Activated T-cell treated with anti-CD3 and anti-CD28 coated beads, Interleukin-2, amount 50 U/mL, for 24 hours (primary cell): ENCODE data around the gene DHX30.
"Not testable (repeated sequence)": the region's sequence is repeated elsewhere in the genome, so short reads cannot be mapped to it uniquely, and the experiment has no call there.

Experiments
- DNase-seq: peaks from one replicate; pipeline ENCODE4 v3.0.0-alpha.2; 2020
- H3K27ac Mint-ChIP-seq: 2 replicates; pipeline ENCODE4 v1.8.0; 2020; ENCODE audit warnings: mild to moderate bottlenecking, mixed read lengths
- H3K27me3 Mint-ChIP-seq: 2 replicates; pipeline ENCODE4 v1.8.0; 2020; ENCODE audit warnings: mixed read lengths
- H3K36me3 Mint-ChIP-seq: 2 replicates; pipeline ENCODE4 v1.8.0; 2020; ENCODE audit warnings: low read depth, mixed read lengths
- H3K4me1 Mint-ChIP-seq: 2 replicates; pipeline ENCODE4 v1.8.0; 2020; ENCODE audit warnings: low read depth, mixed read lengths
- H3K4me3 Mint-ChIP-seq: 2 replicates; pipeline ENCODE4 v1.8.0; 2020; ENCODE audit warnings: mild to moderate bottlenecking, moderate library complexity, mixed read lengths
- H3K9me3 Mint-ChIP-seq: 2 replicates; pipeline ENCODE4 v1.8.0; 2020; ENCODE audit warnings: mixed read lengths

The DHX30 gene, protein sequence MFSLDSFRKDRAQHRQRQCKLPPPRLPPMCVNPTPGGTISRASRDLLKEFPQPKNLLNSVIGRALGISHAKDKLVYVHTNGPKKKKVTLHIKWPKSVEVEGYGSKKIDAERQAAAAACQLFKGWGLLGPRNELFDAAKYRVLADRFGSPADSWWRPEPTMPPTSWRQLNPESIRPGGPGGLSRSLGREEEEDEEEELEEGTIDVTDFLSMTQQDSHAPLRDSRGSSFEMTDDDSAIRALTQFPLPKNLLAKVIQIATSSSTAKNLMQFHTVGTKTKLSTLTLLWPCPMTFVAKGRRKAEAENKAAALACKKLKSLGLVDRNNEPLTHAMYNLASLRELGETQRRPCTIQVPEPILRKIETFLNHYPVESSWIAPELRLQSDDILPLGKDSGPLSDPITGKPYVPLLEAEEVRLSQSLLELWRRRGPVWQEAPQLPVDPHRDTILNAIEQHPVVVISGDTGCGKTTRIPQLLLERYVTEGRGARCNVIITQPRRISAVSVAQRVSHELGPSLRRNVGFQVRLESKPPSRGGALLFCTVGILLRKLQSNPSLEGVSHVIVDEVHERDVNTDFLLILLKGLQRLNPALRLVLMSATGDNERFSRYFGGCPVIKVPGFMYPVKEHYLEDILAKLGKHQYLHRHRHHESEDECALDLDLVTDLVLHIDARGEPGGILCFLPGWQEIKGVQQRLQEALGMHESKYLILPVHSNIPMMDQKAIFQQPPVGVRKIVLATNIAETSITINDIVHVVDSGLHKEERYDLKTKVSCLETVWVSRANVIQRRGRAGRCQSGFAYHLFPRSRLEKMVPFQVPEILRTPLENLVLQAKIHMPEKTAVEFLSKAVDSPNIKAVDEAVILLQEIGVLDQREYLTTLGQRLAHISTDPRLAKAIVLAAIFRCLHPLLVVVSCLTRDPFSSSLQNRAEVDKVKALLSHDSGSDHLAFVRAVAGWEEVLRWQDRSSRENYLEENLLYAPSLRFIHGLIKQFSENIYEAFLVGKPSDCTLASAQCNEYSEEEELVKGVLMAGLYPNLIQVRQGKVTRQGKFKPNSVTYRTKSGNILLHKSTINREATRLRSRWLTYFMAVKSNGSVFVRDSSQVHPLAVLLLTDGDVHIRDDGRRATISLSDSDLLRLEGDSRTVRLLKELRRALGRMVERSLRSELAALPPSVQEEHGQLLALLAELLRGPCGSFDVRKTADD

DNA sequence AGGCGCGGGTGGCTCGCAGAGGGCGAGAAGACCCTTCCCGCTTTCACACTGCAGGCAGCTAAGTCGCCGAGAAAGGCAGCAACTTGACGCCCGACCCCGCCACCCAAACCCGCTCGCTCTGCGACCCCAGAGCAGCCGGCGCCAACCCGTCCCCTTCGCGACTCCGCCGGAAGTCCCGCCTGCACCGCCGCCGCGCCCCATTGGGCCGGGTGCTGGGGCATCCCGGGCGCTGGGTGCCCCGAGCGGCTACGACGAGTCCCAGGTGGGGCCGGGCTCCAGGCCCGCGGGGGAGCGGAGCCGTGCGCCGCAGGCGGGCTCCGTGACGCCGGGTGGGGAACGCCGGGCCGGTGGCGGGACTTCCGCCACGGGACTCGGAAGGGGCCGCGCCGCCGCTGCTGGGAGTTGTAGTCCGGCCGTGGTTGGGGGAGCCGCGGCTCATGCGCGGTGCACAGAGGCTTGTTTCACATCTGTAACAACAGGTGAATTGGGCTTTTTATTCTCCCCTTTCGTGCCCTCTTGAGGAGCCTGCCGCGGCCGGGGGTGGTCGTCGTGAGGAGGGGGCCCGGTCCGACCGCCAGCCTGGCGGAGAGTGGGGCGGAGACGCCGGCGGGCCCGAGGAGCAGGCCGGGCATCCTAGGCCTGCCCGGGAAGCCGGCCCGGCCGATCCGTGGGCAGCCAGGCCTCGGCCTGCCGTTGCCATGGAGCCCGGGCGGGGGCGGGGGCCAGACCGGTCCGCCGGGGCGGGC is at the start of gene DHX30:
DHX30 (plus strand) TSS at position 405 of the 746 bp plus-strand sequence. CDS start 7,546 bp downstream, outside the sequence.
- DNase-seq: peak; percentile 91
- Mint-ChIP-seq H3K4me3 (peak within 1 kb of the TSS; percentile 97), H3K9me3 (no peaks in the 10 kb centered on the region), H3K36me3 (peaks cover 29% of the 10 kb centered on the region), H3K27me3 (no peaks in the 10 kb centered on the region), H3K27ac (peak within 1 kb of the TSS; percentile 98), H3K4me1 (peaks cover 34% of the 10 kb centered on the region)

GRCh38 chr3:47758261-47759025 is 44.5 kb upstream of the DHX30 start:
- Mint-ChIP-seq H3K4me1 (peaks cover 12% of the 10 kb centered on the region), H3K9me3 (no peaks in the 10 kb centered on the region), H3K27ac (no peak overlapping the region), H3K4me3 (no peak overlapping the region), H3K36me3 (peaks cover 63% of the 10 kb centered on the region), H3K27me3 (no peaks in the 10 kb centered on the region)
- DNase-seq: no peak

- Mint-ChIP-seq H3K27ac (peak overlapping the region; percentile 29), H3K36me3 (peaks cover 65% of the 10 kb centered on the region), H3K4me1 (peaks cover 12% of the 10 kb centered on the region)
- H3K9me3 Mint-ChIP-seq, DNase-seq, H3K27me3 Mint-ChIP-seq, H3K4me3 Mint-ChIP-seq: not testable (repeated sequence)
Measured at GRCh38 chr3:47760207-47760606, 42.7 kb upstream of the DHX30 start.

DNA sequence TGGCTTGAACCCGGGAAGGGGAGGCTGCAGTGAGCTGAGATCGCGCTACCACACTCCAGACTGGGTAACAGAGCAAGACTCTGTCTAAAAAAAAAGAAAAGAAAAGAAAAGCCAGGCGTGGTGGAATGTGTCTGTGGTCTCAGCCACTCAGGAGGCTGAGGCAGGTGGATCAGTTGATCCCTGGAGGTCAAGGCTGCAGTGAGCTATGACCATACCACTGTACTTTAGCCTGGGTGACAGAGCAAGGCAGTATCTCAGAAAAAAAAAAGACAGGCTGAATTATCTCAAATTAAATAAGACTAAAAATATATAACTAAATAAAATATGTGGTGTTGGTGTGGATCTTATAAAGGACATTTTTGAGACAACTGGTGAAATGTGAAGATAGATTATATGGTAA is 41.9 kb upstream of the DHX30 start:
- no peak for DNase-seq
- Mint-ChIP-seq H3K36me3 (peaks cover 69% of the 10 kb centered on the region), H3K27me3 (no peaks in the 10 kb centered on the region), H3K9me3 (no peaks in the 10 kb centered on the region), H3K4me1 (peaks cover 14% of the 10 kb centered on the region), H3K4me3 (no peak overlapping the region), H3K27ac (peak overlapping the region; percentile 68)

DNA sequence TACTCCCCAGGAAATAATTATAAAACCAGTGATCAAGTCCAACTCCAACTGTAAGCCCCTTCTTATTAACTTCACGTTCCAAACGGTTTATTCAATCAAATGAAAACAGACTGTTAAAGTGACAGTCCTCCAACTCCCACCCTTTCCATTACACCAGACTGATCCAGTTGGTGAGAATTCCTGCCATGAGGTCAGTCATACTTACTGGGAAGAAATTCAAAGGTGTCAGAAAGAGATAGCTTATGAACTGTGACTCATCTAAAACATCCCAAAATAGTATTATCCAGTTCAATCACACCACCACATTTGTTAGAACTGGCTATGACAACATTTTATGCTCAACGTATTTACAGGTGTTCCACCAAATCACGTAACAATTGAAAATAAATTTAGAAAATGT is 40.7 kb upstream of the DHX30 start:
- Mint-ChIP-seq H3K36me3 (peaks cover 65% of the 10 kb centered on the region), H3K9me3 (no peaks in the 10 kb centered on the region), H3K27ac (peak overlapping the region; percentile 73), H3K27me3 (no peaks in the 10 kb centered on the region), H3K4me3 (no peak overlapping the region), H3K4me1 (peaks cover 16% of the 10 kb centered on the region)
- no peak for DNase-seq

DNA sequence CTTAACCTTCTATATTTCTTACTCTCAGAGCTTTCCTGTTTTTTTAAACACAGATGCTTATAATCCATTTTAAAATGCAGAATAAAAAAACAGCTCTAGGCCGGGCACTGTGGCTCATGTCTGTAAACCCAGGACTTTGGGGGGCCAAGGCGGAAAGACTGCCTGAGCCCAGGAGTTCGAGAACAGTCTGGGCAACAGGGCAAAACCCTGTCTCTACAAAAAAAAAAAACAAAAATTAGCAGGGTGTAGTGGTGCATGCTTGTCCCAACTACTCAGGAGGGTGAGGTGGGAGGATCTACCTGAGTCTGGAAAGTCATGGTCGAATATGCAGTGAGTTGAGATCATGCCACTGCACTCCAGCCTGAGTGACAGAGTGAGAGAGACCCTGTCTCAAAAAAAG is 36.8 kb upstream of the DHX30 start:
- DNase-seq: no peak
- Mint-ChIP-seq H3K36me3 (peaks cover 70% of the 10 kb centered on the region), H3K4me1 (peaks cover 22% of the 10 kb centered on the region), H3K4me3 (no peak overlapping the region), H3K27ac (no peak overlapping the region), H3K9me3 (no peaks in the 10 kb centered on the region), H3K27me3 (no peaks in the 10 kb centered on the region)

DNA sequence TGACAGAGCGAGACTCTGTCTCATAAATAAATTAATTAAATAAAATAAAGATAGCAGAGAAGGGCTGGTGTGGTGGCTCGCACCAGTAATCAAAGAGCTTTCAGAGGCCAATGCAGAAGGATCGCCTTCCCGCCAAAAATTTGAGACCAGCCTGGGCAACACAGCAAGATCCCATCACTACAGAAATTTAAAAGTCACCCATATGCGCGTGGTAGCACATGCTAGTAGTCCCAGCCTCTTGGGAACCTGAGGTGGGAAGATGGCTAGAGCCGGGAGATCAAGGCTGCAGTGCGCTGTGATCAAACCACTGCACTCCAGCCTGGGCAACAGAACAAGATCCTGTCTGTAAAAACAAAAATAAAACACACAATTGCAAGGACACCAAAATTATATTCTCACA is 30.9 kb upstream of the DHX30 start:
- no peaks in the 10 kb centered on the region for H3K27me3 Mint-ChIP-seq
- H3K27ac Mint-ChIP-seq: no peak overlapping the region
- H3K36me3 Mint-ChIP-seq: peaks cover 61% of the 10 kb centered on the region
- H3K9me3 Mint-ChIP-seq: no peaks in the 10 kb centered on the region
- H3K4me1 Mint-ChIP-seq: peaks cover 28% of the 10 kb centered on the region
- DNase-seq: no peak
- no peak overlapping the region for H3K4me3 Mint-ChIP-seq

DNA sequence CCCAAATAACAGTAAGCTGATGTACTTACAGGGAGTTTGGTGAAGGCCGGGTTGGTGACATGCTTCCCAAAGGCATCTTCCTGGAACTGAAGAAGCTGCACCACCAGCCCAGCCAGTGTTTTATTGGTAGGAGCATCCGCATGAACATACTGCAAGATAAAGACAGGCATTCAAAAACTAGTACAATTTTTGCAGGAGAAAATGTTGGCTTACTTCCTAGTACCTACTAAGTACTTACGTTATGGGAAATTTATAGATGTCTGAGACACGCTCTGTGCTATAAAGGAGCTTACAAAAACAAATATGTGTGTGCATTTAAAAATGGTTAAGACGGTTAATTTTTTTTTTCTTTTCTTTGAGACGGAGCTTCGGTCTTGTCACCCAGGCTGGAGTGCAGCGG is 30.1 kb upstream of the DHX30 start:
- H3K36me3 Mint-ChIP-seq: peaks cover 62% of the 10 kb centered on the region
- no peak overlapping the region for H3K4me3 Mint-ChIP-seq
- H3K4me1 Mint-ChIP-seq: peaks cover 28% of the 10 kb centered on the region
- H3K27ac Mint-ChIP-seq: no peak overlapping the region
- DNase-seq: no peak
- H3K27me3 Mint-ChIP-seq: no peaks in the 10 kb centered on the region
- H3K9me3 Mint-ChIP-seq: no peaks in the 10 kb centered on the region

- Mint-ChIP-seq H3K27ac (no peak overlapping the region), H3K36me3 (peaks cover 40% of the 10 kb centered on the region), H3K9me3 (no peaks in the 10 kb centered on the region), H3K27me3 (no peaks in the 10 kb centered on the region), H3K4me3 (no peak overlapping the region), H3K4me1 (peaks cover 46% of the 10 kb centered on the region)
- no peak for DNase-seq
Measured at GRCh38 chr3:47778746-47779145, 24.2 kb upstream of the DHX30 start.

DNA sequence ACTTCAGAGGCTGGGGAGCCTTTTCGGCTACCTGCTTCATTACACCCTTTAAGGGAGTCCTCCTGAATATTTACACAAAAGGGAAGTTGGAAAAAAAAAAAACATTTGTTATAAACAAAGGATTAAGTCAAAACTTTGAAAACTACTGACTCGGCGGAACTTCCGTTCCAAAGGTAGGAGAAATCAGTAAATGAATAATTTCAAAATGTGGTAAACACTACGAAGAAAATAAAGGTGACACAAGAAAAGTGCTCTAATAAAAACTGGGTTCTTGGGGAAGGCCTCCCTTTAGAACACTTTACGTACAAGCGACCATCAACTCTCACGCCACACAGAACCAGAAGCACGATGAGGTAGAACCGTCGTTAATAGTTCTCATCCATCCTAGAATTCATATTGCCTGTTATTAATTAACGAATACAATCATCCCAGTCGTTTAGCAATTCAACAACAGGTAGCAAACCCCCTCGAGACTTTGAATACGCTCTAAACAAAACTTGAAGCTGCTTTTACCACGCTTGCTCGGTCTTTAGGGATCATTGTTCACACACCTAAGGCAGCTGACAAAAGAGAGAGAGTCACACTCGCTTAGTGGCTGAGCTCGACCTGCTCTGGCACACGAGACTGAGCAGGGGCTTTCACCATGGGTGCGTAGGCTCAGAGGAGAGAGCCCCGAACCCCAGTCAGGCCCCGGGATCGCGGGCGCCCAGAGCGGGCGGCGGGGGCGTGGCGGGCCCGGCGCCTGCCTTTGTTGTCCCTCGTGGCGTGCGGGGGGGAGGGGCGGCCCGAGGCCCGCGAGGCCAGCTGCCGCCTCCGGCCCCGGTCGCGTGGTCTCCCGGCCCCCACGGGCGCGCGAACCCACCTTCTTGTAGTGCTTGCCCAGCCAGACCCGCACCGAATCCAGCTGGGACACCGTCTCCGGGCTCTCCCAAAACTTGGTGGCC is 21.9 kb upstream of the DHX30 start:
- H3K36me3 Mint-ChIP-seq: peaks cover 26% of the 10 kb centered on the region
- peak overlapping the region; percentile 98 for H3K27ac Mint-ChIP-seq
- H3K4me3 Mint-ChIP-seq: peak overlapping the region; percentile 97
- H3K4me1 Mint-ChIP-seq: peaks cover 33% of the 10 kb centered on the region
- no peak for DNase-seq
- H3K9me3 Mint-ChIP-seq: no peaks in the 10 kb centered on the region
- H3K27me3 Mint-ChIP-seq: no peaks in the 10 kb centered on the region

- peaks cover 22% of the 10 kb centered on the region for H3K36me3 Mint-ChIP-seq
- no peaks in the 10 kb centered on the region for H3K9me3 Mint-ChIP-seq
- peak within 1 kb of the TSS; percentile 98 for H3K27ac Mint-ChIP-seq
- H3K27me3 Mint-ChIP-seq: no peaks in the 10 kb centered on the region
- peak within 1 kb of the TSS; percentile 97 for H3K4me3 Mint-ChIP-seq
- peaks cover 28% of the 10 kb centered on the region for H3K4me1 Mint-ChIP-seq
- peak; percentile 98 for DNase-seq
Measured at GRCh38 chr3:47781685-47782445, 21.1 kb upstream of the DHX30 start, which contains the start of gene SMARCC1. TSS of gene SMARCC1 (minus strand) at chr3:47781893. CDS start at chr3:47781797, 96 bp downstream.
